UCSD-AML1 (cell line): Measurements from ENCODE around the gene ENAH.
"Not testable (repeated sequence)": the region's sequence is repeated elsewhere in the genome, so short reads cannot be mapped to it uniquely, and the experiment has no call there.

ENCODE experiments used
- DNase-seq: peaks from one replicate; lab custom pipeline; 2025; ENCODE audit not compliant: unreplicated experiment; lab: John Stamatoyannopoulos, UW

Gene ENAH

DNA sequence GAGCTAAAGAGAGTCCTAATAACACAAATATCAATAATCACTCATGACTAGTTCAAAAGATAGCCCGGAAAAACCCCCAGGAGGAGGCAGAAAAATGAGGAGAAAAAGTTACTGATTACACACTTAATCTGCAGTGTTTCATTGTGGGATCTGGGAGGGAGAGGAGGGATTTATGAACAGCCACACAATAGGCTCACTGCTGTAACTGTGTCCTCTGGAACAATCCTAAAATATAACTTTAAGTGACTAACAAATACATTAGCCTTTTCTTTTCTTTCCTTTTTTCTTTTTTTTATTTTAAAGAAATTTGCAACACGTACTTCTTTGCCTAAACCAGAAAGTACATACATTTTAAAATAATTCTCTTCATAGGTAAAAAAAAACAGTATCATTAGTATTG, 118.8 kb downstream of the ENAH start:
- DNase-seq: no peak

DNA sequence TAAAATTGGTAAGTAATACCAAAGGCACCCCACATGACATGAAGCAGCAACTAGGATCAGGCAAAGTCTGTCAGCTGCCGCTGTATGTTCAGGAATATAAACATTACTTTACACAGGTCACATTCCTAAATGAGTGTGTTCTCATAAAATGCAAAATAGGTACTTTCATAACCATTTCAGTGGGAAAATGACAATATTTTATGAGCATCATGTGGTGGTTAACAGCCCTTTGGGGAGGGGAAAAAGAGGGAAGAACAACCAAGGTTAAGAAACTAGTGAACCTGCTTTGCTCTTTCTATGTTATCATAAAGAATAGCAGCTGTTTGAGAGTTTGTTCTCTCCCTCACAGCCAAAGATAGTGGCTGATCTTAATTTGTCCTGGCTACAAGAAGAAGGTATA, 119.7 kb downstream of the ENAH start:
- no peak for DNase-seq

DNA sequence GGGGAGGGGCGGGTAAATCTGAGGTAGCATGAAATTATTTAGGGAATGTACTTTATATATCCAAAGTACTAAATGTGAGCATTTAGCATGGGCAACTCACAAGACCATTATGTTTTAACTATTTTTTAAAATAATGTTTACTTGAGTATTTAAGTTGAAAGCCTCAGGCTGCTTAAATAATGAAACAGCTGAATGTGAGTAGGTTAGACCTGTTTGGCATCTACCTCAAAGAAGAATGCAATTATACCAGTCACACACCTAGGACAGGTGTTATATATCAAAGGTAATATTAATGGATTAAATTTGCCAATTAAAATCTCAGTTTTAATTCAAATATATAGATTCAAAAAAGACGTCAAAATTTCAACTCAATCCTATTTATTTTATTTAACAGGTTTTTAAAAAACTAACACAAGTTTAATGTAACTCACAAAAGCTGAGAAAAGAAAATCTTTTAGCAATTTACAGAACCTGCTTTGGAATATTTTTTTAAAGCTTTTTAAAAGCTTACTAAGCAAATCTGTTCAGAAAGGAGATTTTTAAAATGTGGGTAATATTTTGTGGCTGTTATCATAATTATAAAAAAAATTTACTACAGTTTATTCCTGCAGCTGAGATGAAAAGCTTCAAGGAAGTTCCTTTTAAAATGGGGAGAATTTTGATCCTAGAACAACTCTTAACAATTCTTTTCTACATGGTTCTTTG, 120.5 kb downstream of the ENAH start:
- DNase-seq: no peak

DNA sequence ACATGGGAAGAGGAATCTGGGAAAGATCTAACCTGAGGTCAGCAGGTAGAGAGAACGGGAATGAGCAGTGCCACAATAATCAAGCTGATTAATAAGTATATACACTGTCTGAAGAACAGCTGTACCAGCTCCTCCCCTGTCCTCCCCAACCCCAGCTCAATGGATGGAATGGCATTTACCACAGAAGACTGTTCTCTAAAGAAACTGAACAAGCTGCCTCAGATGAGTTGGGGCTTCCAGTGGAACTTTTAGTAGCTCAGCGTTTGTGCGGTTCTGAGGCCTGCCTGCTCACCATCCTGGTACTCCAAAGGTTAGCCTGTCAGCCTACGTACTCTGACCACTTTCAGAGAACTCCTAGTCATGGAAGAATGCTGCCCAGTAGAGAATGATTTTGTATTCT, 123.2 kb downstream of the ENAH start:
- no peak for DNase-seq

DNA sequence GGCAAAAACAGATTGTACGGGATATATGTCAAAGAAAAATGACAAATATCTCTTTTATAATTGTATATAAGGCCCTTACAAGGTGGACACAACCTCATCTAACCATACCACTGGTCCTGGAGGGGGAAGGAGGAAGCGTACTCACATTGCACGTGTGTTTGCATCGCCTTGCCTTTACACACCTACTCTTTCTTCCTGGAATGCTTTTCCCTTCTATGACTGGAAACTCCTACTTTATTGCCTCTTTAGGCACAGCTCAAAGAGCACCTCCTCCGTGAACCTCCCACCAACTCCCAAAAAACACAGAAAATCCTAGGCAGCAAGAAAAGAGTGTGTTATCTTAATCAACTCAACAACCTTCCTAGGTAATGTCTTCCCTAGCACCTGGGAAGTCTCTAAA, 125.3 kb downstream of the ENAH start:
- no peak for DNase-seq

DNA sequence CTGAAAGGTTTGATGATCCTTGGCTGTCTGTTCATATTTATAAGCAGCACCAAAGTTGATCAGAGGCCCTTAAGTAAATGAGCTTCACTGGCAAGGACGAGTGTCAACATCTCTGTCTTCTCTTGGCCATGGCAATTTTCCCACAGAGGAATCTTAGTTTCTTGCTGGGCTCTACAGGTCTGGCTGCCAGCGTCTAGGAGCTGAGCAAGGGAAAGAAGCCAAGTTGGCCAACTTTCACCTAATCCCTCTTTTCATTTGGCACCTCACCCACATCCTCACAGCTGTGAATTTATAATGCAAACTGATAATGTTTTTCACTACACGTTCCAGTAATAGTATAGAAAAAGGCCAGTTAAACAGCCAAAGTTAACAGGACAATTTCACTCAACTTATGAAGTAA, 126.0 kb downstream of the ENAH start:
- no peak for DNase-seq

DNA sequence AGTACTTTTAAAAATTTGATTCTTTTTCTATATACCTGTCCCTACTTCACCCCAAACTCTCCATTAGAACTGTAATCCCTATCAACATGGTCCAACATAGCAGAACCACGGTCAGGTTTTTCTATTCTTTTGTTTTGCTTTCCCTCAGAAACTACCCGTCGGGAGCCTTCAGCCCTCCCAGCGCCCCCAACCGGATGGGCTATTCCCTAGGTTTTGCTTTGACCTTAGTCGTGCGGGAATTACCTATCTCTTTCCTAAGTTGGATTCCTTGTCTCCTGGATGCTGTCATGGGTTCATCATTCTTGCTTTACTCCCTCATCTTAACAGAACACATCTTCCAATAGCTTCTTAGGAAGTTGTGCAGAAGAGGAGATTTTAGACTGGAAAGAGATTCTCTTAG, 127.5 kb downstream of the ENAH start:
- no peak for DNase-seq

DNA sequence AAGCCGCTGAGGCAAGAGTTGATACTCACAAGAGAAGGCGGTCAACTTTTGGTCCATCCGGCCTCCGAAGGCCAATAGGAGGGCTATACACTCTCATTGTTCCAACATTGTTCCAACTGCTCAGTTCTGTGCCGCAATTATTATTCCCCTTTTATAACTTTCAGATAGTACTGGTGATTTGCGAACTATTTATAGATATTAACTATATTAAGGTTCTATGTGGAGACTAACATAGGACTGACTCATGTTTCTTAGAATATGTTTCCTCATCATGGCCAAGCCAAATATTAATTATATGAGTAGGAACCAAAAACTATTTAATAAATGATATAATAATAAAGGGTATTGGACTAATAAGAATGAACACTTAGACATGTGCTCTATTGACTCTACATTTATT, 128.4 kb downstream of the ENAH start:
- no peak for DNase-seq

DNA sequence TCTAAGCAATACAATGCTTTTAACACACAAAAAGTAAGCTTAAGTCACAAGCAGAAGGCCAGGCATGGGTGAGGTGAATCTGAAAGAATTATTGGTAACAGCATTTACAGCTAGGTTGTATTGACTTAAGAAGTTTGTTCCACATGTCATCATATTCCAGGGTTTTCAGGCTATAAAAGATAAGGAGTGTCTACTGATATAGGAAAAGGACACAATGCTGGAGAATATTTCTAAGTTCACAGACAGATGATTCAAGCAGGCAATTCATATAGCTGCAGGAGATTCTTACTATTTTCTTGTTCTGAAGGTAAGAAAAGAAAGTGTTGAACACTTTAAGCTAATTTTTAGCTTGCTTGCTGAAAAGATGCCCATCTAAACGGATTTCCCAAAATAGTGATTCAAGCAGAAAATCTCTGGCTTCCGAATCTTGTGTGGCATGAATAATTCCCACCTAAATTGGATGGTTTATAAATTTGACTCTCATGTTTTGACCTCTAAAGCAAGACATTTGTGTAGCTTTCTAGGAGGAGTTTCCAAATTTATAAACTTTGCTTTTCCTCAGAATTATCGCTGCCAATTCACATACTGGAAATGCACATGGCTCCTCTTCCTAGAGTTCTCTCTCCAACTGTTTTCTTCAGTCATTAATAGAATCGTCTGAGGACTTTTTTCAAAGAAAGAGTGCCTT, 129.5 kb downstream of the ENAH start:
- no peak for DNase-seq

DNA sequence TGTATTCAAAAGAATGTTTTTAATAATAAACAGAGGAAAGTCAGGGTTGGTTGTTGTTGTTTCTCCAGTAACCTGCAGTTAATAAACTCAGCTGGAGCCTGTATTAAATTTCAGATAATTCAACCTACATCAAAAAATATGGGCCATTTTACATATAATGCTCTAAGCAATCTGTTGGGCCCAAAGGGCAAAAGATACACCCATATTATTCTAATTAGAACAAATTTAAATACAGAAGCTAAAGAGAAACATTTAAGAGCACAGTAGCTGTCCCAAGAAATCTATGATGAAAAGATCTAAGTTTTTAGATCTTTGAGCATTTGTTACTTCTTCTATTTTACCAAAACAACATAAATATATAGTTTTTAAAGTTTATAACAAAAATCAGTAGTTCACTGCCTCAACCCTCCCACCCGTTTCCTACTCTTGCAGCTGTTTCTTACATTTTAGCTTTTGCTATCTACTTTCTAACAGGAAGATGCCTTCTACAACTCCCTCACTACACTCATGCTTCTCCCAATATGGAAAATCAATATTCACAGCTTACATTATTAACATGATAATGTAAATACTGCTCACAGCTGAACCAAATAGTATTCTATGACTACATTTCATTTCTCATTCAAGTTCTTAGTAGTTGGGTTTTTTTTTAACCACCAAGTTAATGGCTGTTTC, 130.2 kb downstream of the ENAH start:
- no peak for DNase-seq

DNA sequence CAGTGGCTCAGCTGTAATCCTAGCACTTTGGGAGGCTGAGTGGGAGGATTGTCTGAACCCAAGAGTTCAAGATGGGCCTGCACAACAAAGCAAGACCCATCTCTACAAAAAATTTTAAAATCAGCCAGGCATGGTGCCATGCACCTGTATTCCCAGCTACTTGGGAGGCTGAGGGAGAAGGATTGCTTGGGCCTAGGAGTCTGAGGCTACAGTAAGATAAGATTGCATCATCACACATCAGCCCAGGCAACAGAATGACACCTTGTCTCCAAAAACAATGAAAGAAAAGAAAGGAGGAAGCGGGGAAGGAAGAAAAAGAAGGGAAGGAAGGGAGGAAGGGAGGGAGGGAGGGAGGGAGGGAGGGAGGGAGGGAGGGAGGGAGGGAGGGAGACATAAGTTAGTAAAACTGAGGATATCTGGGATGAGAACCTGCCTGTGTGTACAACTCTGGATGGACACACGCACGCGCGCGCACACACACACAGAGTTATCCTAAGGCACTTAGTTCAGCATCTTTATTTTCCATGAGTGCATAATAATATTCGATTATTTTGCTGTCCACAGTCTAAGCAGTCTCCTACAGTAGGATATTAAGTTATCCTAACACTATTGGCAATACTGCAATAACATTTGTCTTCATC, 132.2 kb downstream of the ENAH start:
- DNase-seq: no peak

DNA sequence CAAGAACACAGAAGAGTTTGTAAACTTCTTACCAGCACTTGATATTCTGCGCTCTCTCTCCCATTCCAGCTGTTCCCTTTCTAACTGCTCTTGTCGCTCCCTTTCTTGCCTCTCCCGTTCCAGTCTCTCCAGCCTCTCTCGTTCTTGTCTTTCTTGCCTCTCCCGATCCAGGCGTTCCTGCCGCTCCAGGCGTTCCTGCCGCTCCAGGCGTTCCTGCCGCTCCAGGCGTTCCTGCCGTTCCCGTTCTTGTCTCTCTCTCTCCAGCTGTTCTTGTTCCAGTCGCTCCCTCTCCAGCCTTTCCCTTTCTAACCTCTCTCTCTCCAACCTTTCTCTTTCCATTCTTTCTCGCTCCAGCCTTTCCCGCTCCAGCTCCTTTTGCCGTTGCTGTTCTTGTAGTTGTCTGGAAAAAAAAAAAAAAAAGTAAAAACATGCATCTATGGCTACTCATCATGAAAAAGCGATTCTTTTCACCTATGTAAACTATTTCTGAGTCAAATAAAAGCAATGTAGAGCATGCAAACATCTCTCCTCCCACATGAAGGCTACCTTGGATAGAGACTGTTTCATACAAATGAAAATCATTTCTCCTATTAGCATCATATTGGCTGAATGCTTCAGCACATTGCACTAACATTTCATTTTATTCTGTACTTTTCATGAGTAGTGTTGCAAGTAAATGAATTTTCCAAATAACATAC, 133.6 kb downstream of the ENAH start:
- DNase-seq: no peak

DNA sequence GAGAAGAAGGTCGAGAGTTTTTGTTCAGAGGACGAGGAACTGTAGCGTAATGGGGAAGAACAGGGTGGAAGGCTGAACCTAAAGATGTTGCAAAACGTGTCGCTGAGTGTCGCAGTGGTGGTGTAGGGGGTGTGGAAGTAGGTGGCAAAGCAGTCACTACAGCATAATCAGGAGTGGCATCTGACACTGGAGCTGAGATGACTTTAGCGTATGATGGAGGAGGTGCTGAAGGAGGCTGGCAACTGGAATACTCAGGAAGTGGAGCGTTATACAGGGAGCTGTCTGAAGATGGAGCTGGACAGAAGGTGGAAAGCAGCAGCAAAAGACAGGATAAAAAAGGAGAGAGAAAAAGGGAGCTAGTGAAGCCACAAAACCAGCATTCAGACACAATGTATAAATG, 135.2 kb downstream of the ENAH start:
- no peak for DNase-seq

DNA sequence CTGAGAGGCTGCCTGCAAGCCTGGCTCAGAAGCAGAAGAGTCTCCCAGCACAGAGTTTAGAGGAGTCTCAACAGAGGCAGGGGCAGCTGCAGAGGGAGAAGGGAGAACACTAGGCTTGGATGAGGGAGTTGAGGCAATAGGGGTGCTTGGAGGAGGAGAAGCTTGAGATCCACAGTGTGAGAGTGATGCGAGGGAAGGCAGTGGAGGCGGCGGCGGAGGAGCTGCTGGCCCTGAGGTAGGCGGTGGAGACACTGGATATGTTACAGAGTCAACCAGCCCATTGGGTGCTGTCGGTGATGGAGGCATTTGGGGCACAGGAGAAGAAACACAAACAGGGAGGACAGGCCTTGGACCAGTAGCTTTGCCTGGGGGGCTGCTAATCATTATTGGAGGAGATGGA, 135.7 kb downstream of the ENAH start:
- no peak for DNase-seq

DNA sequence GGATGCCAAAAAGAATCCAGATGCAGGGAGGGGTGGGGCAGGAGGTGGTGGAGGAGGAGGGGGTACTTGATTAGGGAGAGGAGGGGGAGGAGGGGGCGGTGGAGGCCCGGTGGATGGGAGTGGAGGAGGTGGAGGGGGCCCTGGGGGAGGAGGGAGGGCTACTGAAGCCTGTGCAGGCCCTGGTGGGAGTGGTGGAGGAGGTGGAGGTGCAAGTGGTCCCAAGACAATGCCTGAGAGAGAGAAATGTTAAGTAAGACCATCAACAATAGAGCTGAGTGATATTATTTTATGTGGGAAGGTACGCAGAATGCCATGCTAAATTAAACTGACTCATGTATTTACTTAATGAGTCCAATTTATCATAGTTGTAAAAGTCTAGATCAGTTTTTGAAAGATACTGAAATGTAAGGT, 138.2 kb downstream of the ENAH start:
- DNase-seq: no peak

DNA sequence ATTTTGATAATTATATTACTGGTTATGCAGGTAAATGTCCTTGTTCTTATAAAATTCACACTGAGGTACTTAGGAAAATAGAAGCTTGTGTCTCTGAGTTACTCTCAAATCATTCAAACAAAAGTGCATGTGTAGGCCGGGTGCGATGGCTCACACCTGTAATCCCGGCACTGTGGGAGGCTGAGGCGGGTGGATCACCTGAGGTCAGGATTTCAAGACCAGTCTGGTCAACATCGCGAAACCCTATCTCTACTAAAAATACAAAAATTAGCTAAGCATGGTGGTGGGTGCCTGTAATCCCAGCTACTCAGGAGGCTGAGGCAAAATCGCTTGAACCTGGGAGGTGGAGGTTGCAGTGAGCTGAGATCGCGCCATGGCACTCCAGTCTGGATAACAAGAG, 139.3 kb downstream of the ENAH start:
- not testable (repeated sequence) for DNase-seq

DNA sequence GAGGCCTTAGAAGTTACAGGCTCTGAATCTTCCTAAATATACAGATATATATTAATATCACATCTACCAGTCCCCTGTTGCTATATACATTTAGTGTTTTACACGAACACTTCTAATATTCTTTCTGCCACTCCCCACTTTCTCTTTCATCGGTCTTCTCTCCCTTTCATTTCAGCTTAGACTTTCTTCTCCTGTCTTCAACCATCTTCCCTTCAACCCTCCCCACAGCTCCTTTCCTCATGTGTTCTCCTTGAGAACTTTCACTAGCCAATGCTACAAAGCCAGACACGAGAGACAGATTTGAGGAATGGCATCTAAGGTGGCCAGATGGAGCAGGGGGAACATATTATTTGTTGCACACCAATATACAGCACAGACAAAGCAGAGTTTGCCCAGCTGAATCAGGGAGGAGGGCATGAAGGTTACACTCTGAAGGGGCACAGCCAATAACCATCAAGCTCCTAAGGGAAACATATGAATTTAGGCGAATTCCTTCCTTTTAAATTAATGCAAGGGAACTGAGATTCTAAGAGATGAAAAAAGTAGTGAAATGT, 141.0 kb downstream of the ENAH start:
- no peak for DNase-seq

DNA sequence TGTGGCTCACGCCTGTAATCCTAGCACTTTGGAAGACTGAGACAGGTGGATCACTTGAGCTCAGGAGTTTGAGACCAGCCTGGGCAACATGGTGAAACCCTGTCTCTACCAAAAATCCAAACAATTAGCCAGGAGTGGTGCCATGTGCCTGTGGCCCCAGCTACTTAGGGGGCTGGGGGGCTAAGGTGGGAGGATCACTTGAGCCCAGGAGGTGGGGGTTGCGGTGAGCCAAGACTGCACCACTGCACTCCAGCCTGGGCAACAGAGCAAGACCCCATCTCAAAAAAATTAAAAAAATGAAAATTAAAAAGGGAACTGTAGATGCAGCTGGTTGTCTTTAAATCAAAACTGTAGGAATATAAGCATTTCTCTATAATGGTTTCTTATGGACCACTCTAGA, 142.2 kb downstream of the ENAH start:
- not testable (repeated sequence) for DNase-seq

DNA sequence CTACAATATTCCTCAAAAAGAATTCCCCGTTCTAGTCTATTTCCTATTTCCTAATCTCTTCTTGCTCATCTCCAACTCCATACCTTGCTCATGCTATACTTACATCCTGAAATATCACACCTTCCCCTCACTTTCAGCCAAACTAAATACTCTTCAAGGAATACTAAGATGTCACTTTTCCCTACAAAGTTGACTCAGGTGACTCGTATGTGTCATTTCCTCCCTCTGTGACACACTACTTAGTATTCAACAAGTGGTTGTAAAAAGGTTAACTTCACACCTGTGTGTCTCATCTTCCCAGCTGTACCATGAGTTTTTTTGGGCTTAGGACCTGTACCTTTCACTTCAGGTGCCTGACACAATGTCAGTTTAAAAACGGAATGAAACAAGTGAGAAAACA, 143.2 kb downstream of the ENAH start:
- no peak for DNase-seq

DNA sequence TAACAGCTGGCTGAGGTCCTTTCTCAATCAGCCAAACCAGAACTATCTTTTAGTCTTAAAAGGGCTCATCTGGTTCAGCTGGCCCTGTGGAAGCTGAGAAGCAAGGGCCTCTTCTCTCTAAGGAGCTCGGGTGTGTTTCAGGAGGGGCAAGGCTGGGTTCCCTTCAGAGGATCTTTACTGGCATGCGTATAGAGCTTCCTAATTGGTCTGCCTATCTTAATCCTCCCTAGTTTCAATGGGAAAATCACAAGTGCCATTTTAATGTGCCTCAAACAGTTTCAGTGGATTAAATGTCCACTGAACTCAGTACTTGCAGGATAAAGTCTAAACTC, 143.6 kb downstream of the ENAH start:
- no peak for DNase-seq
